IMR-90 (cell line): ENCODE data around the gene STT3A. TPM values are rescaled to one million over a fixed set of nuclear protein-coding genes. Genes with fewer than 3 reads are reported as not detected.
A peak's percentile ranks its signal among the peaks of the same experiment; 100 is the strongest.

Experiments
- ATAC-seq: fragments of 200-7000 bp; cut with Tn5 transposase; 2 replicates; pipeline ENCODE4 v1.9.1; 2020; ENCODE audit warnings: low read depth, mild to moderate bottlenecking, moderate library complexity
- BruUV-seq: library from RNA; stranded (reverse); fragments of 400-500 nt; replicated peaks from 2 replicates; lab custom pipeline; 2021; lab: Mats Ljungman, UMichigan
- CTCF ChIA-PET: fragments of 300-600 bp; formaldehyde crosslinking; extraction: SDS; loops from one replicate; lab custom pipeline; 2021; ENCODE audit warnings: antibody characterized with exemption; lab: Yijun Ruan, JAX
- POLR2A ChIA-PET: fragments of 300-600 bp; sonication (Branson Sonifier 250); formaldehyde crosslinking; loops from one replicate; lab custom pipeline; 2022; ENCODE audit warnings: antibody characterized with exemption; ENCODE audit not compliant: unreplicated experiment; lab: Charles Lee
- DNase-seq: peaks from one replicate; pipeline ENCODE4 v3.0.0; 2013
- H2AFZ ChIP-seq: replicated peaks from 2 replicates; pipeline ENCODE3; 2013; ENCODE audit warnings: low read length, mild to moderate bottlenecking; ENCODE audit not compliant: poor library complexity
- H2AK5ac ChIP-seq: 2 replicates; pipeline ENCODE4 v1.6.1; 2013; ENCODE audit warnings: low read depth, low read length, inconsistent platforms
- H2AK9ac ChIP-seq: replicated peaks from 2 replicates; pipeline ENCODE3; 2013; ENCODE audit warnings: mild to moderate bottlenecking, low read depth, low read length, moderate library complexity; ENCODE audit not compliant: poor library complexity
- H2BK120ac ChIP-seq: 2 replicates; pipeline ENCODE4 v1.6.1; 2013; ENCODE audit warnings: low read depth, low read length, inconsistent platforms
- H2BK15ac ChIP-seq: 3 replicates; pipeline ENCODE4 v1.6.1; 2013; ENCODE audit warnings: low read depth, low read length, inconsistent platforms
- H2BK20ac ChIP-seq: 2 replicates; pipeline ENCODE4 v1.6.1; 2013; ENCODE audit warnings: low read depth, mild to moderate bottlenecking, inconsistent platforms, low read length, moderate library complexity
- H2BK5ac ChIP-seq: 2 replicates; pipeline ENCODE4 v1.6.1; 2013; ENCODE audit warnings: mild to moderate bottlenecking, low read depth, low read length, inconsistent platforms; ENCODE audit not compliant: poor library complexity, severe bottlenecking
- H3K14ac ChIP-seq: replicated peaks from 2 replicates; pipeline ENCODE4 v1.6.1; 2013; ENCODE audit warnings: low read depth, low read length, inconsistent platforms
- H3K18ac ChIP-seq: 2 replicates; pipeline ENCODE4 v1.6.1; 2013; ENCODE audit warnings: low read depth, low read length, control low read depth
- H3K23ac ChIP-seq: 2 replicates; pipeline ENCODE4 v1.6.1; 2013; ENCODE audit warnings: low read depth, low read length, inconsistent platforms
- H3K27ac ChIP-seq: 2 replicates; pipeline ENCODE4 v1.5.1; 2013; ENCODE audit warnings: mild to moderate bottlenecking, control low read depth, low read length; ENCODE audit not compliant: insufficient read depth
- H3K27me3 ChIP-seq: 2 replicates; pipeline ENCODE4 v1.6.1; 2013; ENCODE audit warnings: low read length; ENCODE audit not compliant: control insufficient read depth, insufficient read depth
- H3K36me3 ChIP-seq: 2 replicates; pipeline ENCODE4 v1.6.1; 2013; ENCODE audit warnings: low read length, mixed read lengths; ENCODE audit not compliant: control insufficient read depth, insufficient read depth
- H3K4ac ChIP-seq: 2 replicates; pipeline ENCODE4 v1.6.1; 2013; ENCODE audit warnings: low read depth, low read length, inconsistent platforms
- H3K4me1 ChIP-seq: 2 replicates; pipeline ENCODE4 v1.6.1; 2013; ENCODE audit warnings: low read length, mixed read lengths; ENCODE audit not compliant: control insufficient read depth, insufficient read depth
- H3K4me2 ChIP-seq: 2 replicates; pipeline ENCODE4 v1.6.1; 2013; ENCODE audit warnings: low read depth, mild to moderate bottlenecking, control low read depth, low read length, moderate library complexity
- H3K4me3 ChIP-seq: 2 replicates; pipeline ENCODE4 v1.5.1; 2013; ENCODE audit warnings: low read depth, mild to moderate bottlenecking, control low read depth, low read length, moderate library complexity; ENCODE audit not compliant: insufficient read depth
- H3K56ac ChIP-seq: 2 replicates; pipeline ENCODE4 v1.6.1; 2013; ENCODE audit warnings: low read length, inconsistent platforms; ENCODE audit not compliant: insufficient read depth; ENCODE audit errors: extremely low read depth
- H3K79me1 ChIP-seq, 2 experiments: 2 replicates each; pipeline ENCODE4 v1.6.1; 2013; ENCODE audit warnings: low read length in 2 of 2, inconsistent platforms in 1 of 2, low read depth in 1 of 2
- H3K9ac ChIP-seq: 2 replicates; pipeline ENCODE4 v1.6.1; 2013; ENCODE audit warnings: low read depth, low read length, control low read depth
- H3K9me1 ChIP-seq: 2 replicates; pipeline ENCODE4 v1.6.1; 2013; ENCODE audit warnings: low read length, inconsistent platforms; ENCODE audit not compliant: insufficient read depth
- H3K9me3 ChIP-seq: 2 replicates; pipeline ENCODE4 v1.6.1; 2013; ENCODE audit warnings: low read length; ENCODE audit not compliant: control insufficient read depth, insufficient read depth
- H4K20me1 ChIP-seq: 2 replicates; pipeline ENCODE4 v1.6.1; 2013; ENCODE audit warnings: low read length, inconsistent platforms; ENCODE audit not compliant: insufficient read depth
- H4K5ac ChIP-seq: 2 replicates; pipeline ENCODE4 v1.6.1; 2013; ENCODE audit warnings: mild to moderate bottlenecking, low read depth, low read length, control low read depth
- H4K8ac ChIP-seq, 2 experiments: 2 replicates each; pipeline ENCODE4 v1.6.1; 2013; ENCODE audit warnings: low read depth in 2 of 2, low read length in 2 of 2, control low read depth in 1 of 2, inconsistent platforms in 1 of 2
- H4K91ac ChIP-seq: 2 replicates; pipeline ENCODE4 v1.6.1; 2013; ENCODE audit warnings: low read depth, low read length, inconsistent platforms; ENCODE audit not compliant: insufficient read depth
- CHD1 ChIP-seq: IDR thresholded peaks from 2 replicates; pipeline ENCODE4 v1.6.1; 2012; ENCODE audit warnings: low read depth, low read length, improper control_type of control experiment
- MXI1 ChIP-seq: IDR thresholded peaks from 2 replicates; pipeline ENCODE4 v1.6.1; 2012; ENCODE audit warnings: low read depth, mild to moderate bottlenecking, low read length, moderate library complexity, borderline replicate concordance
- NFE2L2 ChIP-seq: fragments of 150-350 bp; IDR thresholded peaks from 2 replicates; pipeline ENCODE4 v1.6.1; 2016; ENCODE audit warnings: low read depth, mild to moderate bottlenecking, low read length
- RAD21 ChIP-seq: IDR thresholded peaks from 2 replicates; pipeline ENCODE4 v1.6.1; 2012; ENCODE audit warnings: low read length, improper control_type of control experiment
- RFX5 ChIP-seq: IDR thresholded peaks from 2 replicates; pipeline ENCODE4 v1.8.0; 2012; ENCODE audit warnings: low read depth, mild to moderate bottlenecking, low read length, moderate library complexity
- WGBS, 2 experiments: methylation state at CpG; one replicate each; pipeline versions ENCODE4 v1.1.5 to v1.1.7; 2013; ENCODE audit warnings: missing lambda C conversion rate in 2 of 2; ENCODE audit not compliant: insufficient read length in 1 of 2; ENCODE audit errors: extremely low coverage in 2 of 2; 5-methylcytosine and 5-hydroxymethylcytosine counted together
- dilution Hi-C: fragments of 300-500 bp; cut with HindIII; formaldehyde crosslinking; loops from one replicate; pipeline ENCODE4 v1.14.3; 2018; ENCODE audit warnings: low sequenced_read_pairs; ENCODE audit not compliant: unreplicated experiment
- in situ Hi-C: fragments of 300-500 bp; cut with MboI; formaldehyde crosslinking; loops from 3 replicates; pipeline ENCODE4 v1.14.3; 2019; ENCODE audit warnings: low sequenced_read_pairs, inconsistent platforms, mixed read lengths
- intact Hi-C: fragments of 100-400 bp; cut with micrococcal nuclease; formaldehyde crosslinking; loops from 2 replicates; pipeline ENCODE4 v1.10.0; 2022
- polyA plus RNA-seq, 3 experiments: library from polyadenylated mRNA; depleted of rRNA; stranded (reverse); fragments of >200 nt; gene quantifications; 2 replicates each; pipeline ENCODE4 v1.2.3, GENCODE V29; 2012; ENCODE audit warnings: low replicate concordance in 1 of 3
- total RNA-seq: library from RNA; depleted of rRNA; stranded (reverse); fragments of >200 nt; gene quantifications from 2 replicates; pipeline ENCODE4 v1.2.3, GENCODE V29; 2012

The STT3A gene
- total and polyA plus RNA-seq, 2 of the 4 experiments (the other 2 are of a cell fraction) = 180 to 387 TPM

DNA sequence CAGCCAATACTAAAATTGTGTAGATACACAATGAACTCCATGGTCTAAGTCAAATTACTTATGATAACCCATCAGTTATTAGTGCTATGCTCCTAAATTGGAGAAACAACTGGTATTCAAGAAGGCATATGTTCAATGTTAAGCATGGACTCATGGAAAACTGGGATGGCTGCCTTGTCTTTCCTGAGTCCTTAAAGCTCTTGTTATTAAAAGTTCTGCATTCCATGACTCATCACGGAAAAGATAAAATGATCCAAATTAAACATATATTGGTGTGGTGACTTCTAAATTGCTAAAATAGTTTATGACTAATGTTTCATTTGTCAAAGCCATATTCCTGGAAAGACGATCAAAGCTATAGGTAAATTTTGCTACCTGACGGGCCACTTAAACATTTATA is 32.8 kb upstream of the STT3A start:
- Histone ChIP-seq H3K9me3 (no peaks in the 10 kb centered on the region), H3K14ac (no peak overlapping the region), H3K4ac (no peak overlapping the region), H3K9ac (no peak overlapping the region), H3K4me1 (no peaks in the 10 kb centered on the region), H3K27ac (no peak overlapping the region), H2AK5ac (no peak overlapping the region), H3K4me2 (no peak overlapping the region), H2BK20ac (no peak overlapping the region), H3K27me3 (no peaks in the 10 kb centered on the region; the same call in 1 of the 2 replicates), H3K4me3 (no peak overlapping the region), H3K9me1 (no peaks in the 10 kb centered on the region), H3K56ac (no peak overlapping the region), H3K23ac (no peak overlapping the region), H2BK120ac (no peak overlapping the region), H3K18ac (no peak overlapping the region), H2BK5ac (no peak overlapping the region), H2AK9ac (no peak overlapping the region), H3K36me3 (no peaks in the 10 kb centered on the region), H4K5ac (no peak overlapping the region), H2BK15ac (no peak overlapping the region), H4K91ac (no peak overlapping the region), H3K79me1 (no peaks in the 10 kb centered on the region), H4K8ac (no peak overlapping the region), H4K20me1 (no peaks in the 10 kb centered on the region), H2AFZ (no peak overlapping the region)
- DNase-seq (peak; percentile 13), ATAC-seq (no peak)
- TF ChIP-seq NFE2L2 (no peak), RFX5 (no peak), RAD21 (no peak), MXI1 (no peak), CHD1 (no peak)
- intact Hi-C loops (loop anchor here (10.0 kb wide), 1 partner anchor 595 kb away; no protein-coding TSS in a partner anchor), dilution Hi-C loops (no loop called here), in situ Hi-C loops (no loop called here)
- ChIA-PET POLR2A (no interaction called here), CTCF (no interaction called here)
- no CpG with 5 or more reads among the region's 3 CpGs for WGBS, 2 experiments
- no TSS peak for BruUV-seq
